ENCODE data around the gene CTNNA3. TPM values are rescaled to one million over a fixed set of nuclear protein-coding genes. Genes with fewer than 3 reads are reported as not detected.

The CTNNA3 gene
- total RNA-seq, 1 donor, result not detected

DNA sequence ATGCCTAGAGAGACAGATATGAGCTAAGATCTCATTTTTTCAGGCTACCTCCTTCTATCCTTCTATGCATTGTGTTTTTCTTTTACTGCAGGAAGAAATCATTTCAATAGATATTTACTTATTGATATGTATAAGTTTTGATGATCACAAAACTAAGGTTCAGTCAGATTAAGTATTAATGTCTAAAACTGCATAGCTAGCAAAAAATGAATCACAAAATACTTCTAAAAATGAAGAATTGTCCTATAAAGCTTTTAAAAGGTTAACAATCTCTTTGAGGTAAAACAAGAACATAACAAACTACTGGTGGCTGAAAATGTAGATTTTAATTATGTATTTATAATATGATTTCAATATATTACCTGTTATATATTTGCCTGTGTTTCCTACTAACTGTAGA lies 1403.1 kb downstream of the CTNNA3 start:
- Histone ChIP-seq H3K4me2 (ENCODE audit: insufficient read depth, low read length) (no peak overlapping the region), H3K79me2 (ENCODE audit: insufficient read depth, low read length) (no peaks in the 10 kb centered on the region), H3K27ac (ENCODE audit: low read depth, low read length) (no peak overlapping the region), H2AFZ (ENCODE audit: low read length) (no peak overlapping the region), H3K36me3 (ENCODE audit: insufficient read depth, low read length) (no peaks in the 10 kb centered on the region), H3K9me3 (ENCODE audit: low read depth, low read length) (no peaks in the 10 kb centered on the region), H3K4me3 (ENCODE audit: insufficient read depth, low read length) (no peak overlapping the region), H3K4me1 (ENCODE audit: insufficient read depth, low read length) (no peaks in the 10 kb centered on the region), H4K20me1 (ENCODE audit: insufficient read depth, low read length) (no peaks in the 10 kb centered on the region), H3K27me3 (ENCODE audit: insufficient read depth, low read length) (no peaks in the 10 kb centered on the region)
- TF ChIP-seq, protein P1, sequence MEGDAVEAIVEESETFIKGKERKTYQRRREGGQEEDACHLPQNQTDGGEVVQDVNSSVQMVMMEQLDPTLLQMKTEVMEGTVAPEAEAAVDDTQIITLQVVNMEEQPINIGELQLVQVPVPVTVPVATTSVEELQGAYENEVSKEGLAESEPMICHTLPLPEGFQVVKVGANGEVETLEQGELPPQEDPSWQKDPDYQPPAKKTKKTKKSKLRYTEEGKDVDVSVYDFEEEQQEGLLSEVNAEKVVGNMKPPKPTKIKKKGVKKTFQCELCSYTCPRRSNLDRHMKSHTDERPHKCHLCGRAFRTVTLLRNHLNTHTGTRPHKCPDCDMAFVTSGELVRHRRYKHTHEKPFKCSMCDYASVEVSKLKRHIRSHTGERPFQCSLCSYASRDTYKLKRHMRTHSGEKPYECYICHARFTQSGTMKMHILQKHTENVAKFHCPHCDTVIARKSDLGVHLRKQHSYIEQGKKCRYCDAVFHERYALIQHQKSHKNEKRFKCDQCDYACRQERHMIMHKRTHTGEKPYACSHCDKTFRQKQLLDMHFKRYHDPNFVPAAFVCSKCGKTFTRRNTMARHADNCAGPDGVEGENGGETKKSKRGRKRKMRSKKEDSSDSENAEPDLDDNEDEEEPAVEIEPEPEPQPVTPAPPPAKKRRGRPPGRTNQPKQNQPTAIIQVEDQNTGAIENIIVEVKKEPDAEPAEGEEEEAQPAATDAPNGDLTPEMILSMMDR (IDR thresholded peaks at IDR 0.05; ENCODE audit: extremely low read depth, low read depth, low read length), result no peak
- no peak for DNase-seq (ENCODE audit: insufficient read length, low spot score, missing footprints)

DNA sequence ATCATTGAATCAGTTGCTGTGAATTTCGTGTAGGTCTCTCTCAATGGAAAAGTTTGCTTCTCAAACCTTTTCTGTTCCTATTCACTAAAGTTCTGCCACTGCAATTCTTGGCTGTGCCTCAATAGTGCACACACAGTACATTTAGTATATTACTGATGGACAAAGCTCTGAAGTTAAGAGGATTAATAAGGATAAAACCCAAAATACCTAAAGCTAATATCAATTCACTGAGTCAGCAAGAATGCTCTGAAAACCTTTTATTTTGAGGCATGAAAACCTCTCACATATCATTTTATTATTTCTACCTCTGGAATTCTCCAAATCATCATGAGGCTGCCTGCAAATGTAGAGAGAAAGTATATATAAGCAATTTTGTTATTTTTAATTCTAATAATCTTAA lies 1403.5 kb downstream of the CTNNA3 start:
- no peaks in the 10 kb centered on the region for H3K27me3 ChIP-seq (ENCODE audit: insufficient read depth, low read length)
- no peaks in the 10 kb centered on the region for H4K20me1 ChIP-seq (ENCODE audit: insufficient read depth, low read length)
- TF ChIP-seq, protein P1 (IDR thresholded peaks at IDR 0.05; ENCODE audit: extremely low read depth, low read depth, low read length), result no peak
- no peak overlapping the region for H3K4me2 ChIP-seq (ENCODE audit: insufficient read depth, low read length)
- H3K9me3 ChIP-seq (ENCODE audit: low read depth, low read length), result no peaks in the 10 kb centered on the region
- H3K27ac ChIP-seq (ENCODE audit: low read depth, low read length), result no peak overlapping the region
- DNase-seq (ENCODE audit: insufficient read length, low spot score, missing footprints), result no peak
- no peaks in the 10 kb centered on the region for H3K79me2 ChIP-seq (ENCODE audit: insufficient read depth, low read length)
- H2AFZ ChIP-seq (ENCODE audit: low read length), result no peak overlapping the region
- H3K4me1 ChIP-seq (ENCODE audit: insufficient read depth, low read length), result no peaks in the 10 kb centered on the region
- no peak overlapping the region for H3K4me3 ChIP-seq (ENCODE audit: insufficient read depth, low read length)
- H3K36me3 ChIP-seq (ENCODE audit: insufficient read depth, low read length), result no peaks in the 10 kb centered on the region

DNA sequence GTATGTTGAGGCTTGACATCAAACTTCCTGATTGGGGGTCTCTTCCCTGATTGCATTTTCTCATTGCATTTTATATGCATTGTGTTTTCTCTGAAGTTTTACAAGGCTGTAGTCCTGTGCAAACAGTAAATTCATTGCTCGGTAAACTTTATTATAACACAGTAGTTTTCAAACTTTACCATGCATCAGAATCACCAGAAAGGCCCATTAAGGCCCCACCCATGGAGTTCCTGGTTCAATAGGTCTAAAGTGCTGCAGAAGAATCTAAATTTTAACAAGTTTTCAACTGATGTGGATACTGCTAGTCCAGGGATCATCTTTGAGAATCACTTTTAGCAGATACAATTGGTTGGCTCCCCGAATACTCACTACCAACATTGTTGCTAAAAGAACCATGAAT lies 1404.9 kb downstream of the CTNNA3 start:
- TF ChIP-seq, protein P1 (IDR thresholded peaks at IDR 0.05; ENCODE audit: extremely low read depth, low read depth, low read length), result no peak
- Histone ChIP-seq H3K27ac (ENCODE audit: low read depth, low read length) (no peak overlapping the region), H3K36me3 (ENCODE audit: insufficient read depth, low read length) (no peaks in the 10 kb centered on the region), H3K4me2 (ENCODE audit: insufficient read depth, low read length) (no peak overlapping the region), H3K9me3 (ENCODE audit: low read depth, low read length) (no peaks in the 10 kb centered on the region), H3K4me1 (ENCODE audit: insufficient read depth, low read length) (no peaks in the 10 kb centered on the region), H3K4me3 (ENCODE audit: insufficient read depth, low read length) (no peak overlapping the region), H3K27me3 (ENCODE audit: insufficient read depth, low read length) (no peaks in the 10 kb centered on the region), H2AFZ (ENCODE audit: low read length) (no peak overlapping the region), H3K79me2 (ENCODE audit: insufficient read depth, low read length) (no peaks in the 10 kb centered on the region), H4K20me1 (ENCODE audit: insufficient read depth, low read length) (no peaks in the 10 kb centered on the region)
- no peak for DNase-seq (ENCODE audit: insufficient read length, low spot score, missing footprints)

DNA sequence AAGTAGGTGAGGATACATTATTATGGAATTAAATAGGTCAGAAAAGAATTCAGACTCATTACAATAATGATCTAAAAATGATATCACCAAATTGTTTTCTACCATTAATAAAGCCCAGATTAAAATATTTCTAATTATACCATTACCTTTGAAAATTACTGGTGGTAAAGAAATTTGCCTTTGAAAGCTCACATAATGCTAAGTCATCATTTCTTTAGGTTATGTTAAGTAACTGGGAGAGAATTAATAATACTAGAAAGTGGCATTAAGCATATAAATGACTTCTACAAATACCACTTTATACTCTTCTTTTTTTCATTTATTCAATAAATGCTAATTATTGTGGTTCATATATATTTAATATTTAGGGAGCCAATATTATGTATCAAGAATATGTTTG lies 1411.4 kb downstream of the CTNNA3 start:
- TF ChIP-seq, protein P1 (IDR thresholded peaks at IDR 0.05; ENCODE audit: extremely low read depth, low read depth, low read length), result no peak
- Histone ChIP-seq H3K4me2 (ENCODE audit: insufficient read depth, low read length) (no peak overlapping the region), H4K20me1 (ENCODE audit: insufficient read depth, low read length) (no peaks in the 10 kb centered on the region), H3K4me1 (ENCODE audit: insufficient read depth, low read length) (no peaks in the 10 kb centered on the region), H3K36me3 (ENCODE audit: insufficient read depth, low read length) (no peaks in the 10 kb centered on the region), H3K4me3 (ENCODE audit: insufficient read depth, low read length) (no peak overlapping the region), H3K27me3 (ENCODE audit: insufficient read depth, low read length) (no peaks in the 10 kb centered on the region), H3K79me2 (ENCODE audit: insufficient read depth, low read length) (no peaks in the 10 kb centered on the region), H3K27ac (ENCODE audit: low read depth, low read length) (no peak overlapping the region), H2AFZ (ENCODE audit: low read length) (no peak overlapping the region), H3K9me3 (ENCODE audit: low read depth, low read length) (peaks cover 2% of the 10 kb centered on the region)
- DNase-seq (ENCODE audit: insufficient read length, low spot score, missing footprints), result no peak

All from osteoblast (primary cell).